HepG2 (cell line): ENCODE results near the gene RNF123. TPM values are rescaled to one million over a fixed set of nuclear protein-coding genes. Genes with fewer than 3 reads are reported as not detected.

Source experiments
- GATA4 ChIP-seq: sonication (generic); IDR thresholded peaks from 2 replicates; pipeline ENCODE4 v1.6.1; 2016; ENCODE audit warnings: antibody characterized with exemption, low read depth, borderline replicate concordance
- MIER2 ChIP-seq: IDR thresholded peaks from 2 replicates; pipeline ENCODE4 v1.6.1; 2016; ENCODE audit warnings: missing biosample characterization, missing genetic modification reagents
- NR2F2 ChIP-seq: IDR thresholded peaks from 2 replicates; pipeline ENCODE4 v1.6.1; 2012; ENCODE audit warnings: low read depth, inconsistent platforms, borderline replicate concordance
- POLR2A ChIP-seq, 2 experiments: IDR thresholded peaks; 2 replicates each; pipeline ENCODE4 v1.6.1; 2011; ENCODE audit warnings: low read depth in 2 of 2, low read length in 2 of 2, mild to moderate bottlenecking in 1 of 2, moderate library complexity in 1 of 2; ENCODE audit not compliant: insufficient read depth in 1 of 2
- SAP130 ChIP-seq: IDR thresholded peaks from 2 replicates; pipeline ENCODE4 v1.6.1; 2016; ENCODE audit warnings: low read depth
- ZNF441 ChIP-seq: sonication (generic); formaldehyde crosslinking; IDR thresholded peaks from 2 replicates; pipeline ENCODE4 v1.7.0; 2021; ENCODE audit warnings: missing genetic modification reagents, borderline replicate concordance
- ZNF570 ChIP-seq: sonication (generic); formaldehyde crosslinking; IDR thresholded peaks from 2 replicates; pipeline ENCODE4 v1.4.0; 2020; ENCODE audit warnings: mild to moderate bottlenecking, missing genetic modification reagents, borderline replicate concordance
- ZNF878 ChIP-seq: sonication (generic); formaldehyde crosslinking; IDR thresholded peaks from 2 replicates; pipeline ENCODE4 v1.8.1; 2023; ENCODE audit warnings: mild to moderate bottlenecking, missing genetic modification reagents, moderate library complexity
- polyA plus RNA-seq, 8 experiments: library from polyadenylated mRNA; depleted of rRNA in 3 of 8; stranded (reverse) in 7 of 8; unstranded in 1 of 8; fragments of >200 nt; fragmentation: Illumina TruSeq in 4 of 8; extraction: Trizol in 4 of 8; gene quantifications; 2 replicates each; pipeline versions ENCODE4 v1.2.1 to v1.2.3, GENCODE V29; 2011 to 2016; ENCODE audit warnings: low read depth in 4 of 8, missing spikeins in 1 of 8, mixed read lengths in 1 of 8; ENCODE audit not compliant: insufficient read depth in 1 of 8
- total RNA-seq, 5 experiments: library from RNA; depleted of rRNA; stranded (reverse); fragments of >200 nt; fragmentation: Illumina TruSeq; extraction: Trizol; gene quantifications; 2 replicates each; pipeline ENCODE4 v1.2.3, GENCODE V29; 2016; ENCODE audit warnings: low read depth in 1 of 5
- TF ChIP-seq, protein P1 (sequence below): IDR thresholded peaks from 2 replicates; pipeline ENCODE4 v1.6.1; 2016; ENCODE audit warnings: low read depth, missing genetic modification reagents, missing compliant biosample characterization
- TF ChIP-seq, protein P2 (sequence below): sonication (generic); formaldehyde crosslinking; IDR thresholded peaks from 2 replicates; pipeline ENCODE4 v1.9.0; 2021; ENCODE audit warnings: missing genetic modification reagents, borderline replicate concordance
- TF ChIP-seq, protein P3 (sequence below): IDR thresholded peaks from 2 replicates; pipeline ENCODE4 v1.6.1; 2016; ENCODE audit warnings: control low read depth
- TF ChIP-seq, protein P4 (sequence below): sonication (generic); formaldehyde crosslinking; IDR thresholded peaks from 2 replicates; pipeline ENCODE4 v1.5.0; 2020; ENCODE audit warnings: missing genetic modification reagents
- TF ChIP-seq, protein P5 (sequence below): sonication (generic); formaldehyde crosslinking; IDR thresholded peaks from 2 replicates; pipeline ENCODE4 v1.9.0; 2021; ENCODE audit warnings: missing genetic modification reagents, borderline replicate concordance
- TF ChIP-seq, protein P6 (sequence below): sonication (generic); formaldehyde crosslinking; IDR thresholded peaks from 2 replicates; pipeline ENCODE4 v1.5.0; 2020; ENCODE audit warnings: mild to moderate bottlenecking, missing genetic modification reagents, moderate library complexity

Gene RNF123
- total and polyA plus RNA-seq, 2 of the 13 experiments (the other 11 are each of a cell fraction or from before 2014, with no cell fraction given), result 29.9 to 82.2 TPM

DNA sequence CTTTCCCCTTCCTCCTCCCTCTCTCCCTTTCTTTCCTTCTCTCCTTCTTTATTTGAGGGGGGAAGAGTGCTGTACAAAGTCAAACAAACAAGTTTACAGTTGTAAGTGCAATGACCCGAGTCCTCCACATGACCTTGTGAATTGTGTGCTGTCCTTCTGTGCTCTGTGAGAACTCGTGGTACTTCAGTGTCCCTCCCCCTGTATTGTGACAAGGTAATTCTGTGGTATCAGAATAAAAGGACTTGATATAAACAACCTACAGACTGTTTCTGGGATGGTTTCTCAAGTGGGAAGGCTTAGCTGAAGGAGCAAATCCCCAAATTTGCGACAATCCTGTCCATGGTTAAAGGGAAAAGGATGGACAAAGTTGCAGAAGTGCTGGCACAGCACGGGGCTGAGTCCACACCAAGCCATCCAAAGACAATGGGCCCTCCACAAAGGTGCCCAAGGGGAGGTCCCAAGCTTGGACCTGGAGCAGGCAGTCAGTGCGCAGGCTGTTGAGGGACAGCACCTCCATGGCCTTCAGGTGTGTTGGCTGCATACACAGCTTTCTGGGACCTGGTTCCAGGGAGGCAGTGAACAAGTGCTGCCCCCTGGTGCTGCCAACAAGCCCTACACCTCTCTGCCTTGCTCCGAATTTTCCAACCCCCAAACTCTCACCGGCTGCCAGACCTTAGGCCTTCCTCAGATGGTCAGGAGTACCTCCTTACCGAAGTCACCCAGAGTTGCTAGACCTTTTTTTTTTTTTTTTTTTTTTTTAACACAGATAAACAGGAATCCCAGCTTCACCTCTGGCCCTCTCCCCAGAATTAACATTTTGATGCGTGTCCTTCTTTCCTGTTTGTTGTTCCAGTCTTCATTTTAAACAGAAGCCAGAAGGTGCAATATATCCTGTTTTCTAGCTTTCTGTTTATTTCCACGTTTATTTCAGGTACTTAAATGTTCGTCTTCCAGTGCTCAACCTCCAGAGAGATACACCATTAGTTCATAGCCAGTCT, 17.8 kb upstream of the RNF123 start (continued):
- TF ChIP-seq, protein P1, sequence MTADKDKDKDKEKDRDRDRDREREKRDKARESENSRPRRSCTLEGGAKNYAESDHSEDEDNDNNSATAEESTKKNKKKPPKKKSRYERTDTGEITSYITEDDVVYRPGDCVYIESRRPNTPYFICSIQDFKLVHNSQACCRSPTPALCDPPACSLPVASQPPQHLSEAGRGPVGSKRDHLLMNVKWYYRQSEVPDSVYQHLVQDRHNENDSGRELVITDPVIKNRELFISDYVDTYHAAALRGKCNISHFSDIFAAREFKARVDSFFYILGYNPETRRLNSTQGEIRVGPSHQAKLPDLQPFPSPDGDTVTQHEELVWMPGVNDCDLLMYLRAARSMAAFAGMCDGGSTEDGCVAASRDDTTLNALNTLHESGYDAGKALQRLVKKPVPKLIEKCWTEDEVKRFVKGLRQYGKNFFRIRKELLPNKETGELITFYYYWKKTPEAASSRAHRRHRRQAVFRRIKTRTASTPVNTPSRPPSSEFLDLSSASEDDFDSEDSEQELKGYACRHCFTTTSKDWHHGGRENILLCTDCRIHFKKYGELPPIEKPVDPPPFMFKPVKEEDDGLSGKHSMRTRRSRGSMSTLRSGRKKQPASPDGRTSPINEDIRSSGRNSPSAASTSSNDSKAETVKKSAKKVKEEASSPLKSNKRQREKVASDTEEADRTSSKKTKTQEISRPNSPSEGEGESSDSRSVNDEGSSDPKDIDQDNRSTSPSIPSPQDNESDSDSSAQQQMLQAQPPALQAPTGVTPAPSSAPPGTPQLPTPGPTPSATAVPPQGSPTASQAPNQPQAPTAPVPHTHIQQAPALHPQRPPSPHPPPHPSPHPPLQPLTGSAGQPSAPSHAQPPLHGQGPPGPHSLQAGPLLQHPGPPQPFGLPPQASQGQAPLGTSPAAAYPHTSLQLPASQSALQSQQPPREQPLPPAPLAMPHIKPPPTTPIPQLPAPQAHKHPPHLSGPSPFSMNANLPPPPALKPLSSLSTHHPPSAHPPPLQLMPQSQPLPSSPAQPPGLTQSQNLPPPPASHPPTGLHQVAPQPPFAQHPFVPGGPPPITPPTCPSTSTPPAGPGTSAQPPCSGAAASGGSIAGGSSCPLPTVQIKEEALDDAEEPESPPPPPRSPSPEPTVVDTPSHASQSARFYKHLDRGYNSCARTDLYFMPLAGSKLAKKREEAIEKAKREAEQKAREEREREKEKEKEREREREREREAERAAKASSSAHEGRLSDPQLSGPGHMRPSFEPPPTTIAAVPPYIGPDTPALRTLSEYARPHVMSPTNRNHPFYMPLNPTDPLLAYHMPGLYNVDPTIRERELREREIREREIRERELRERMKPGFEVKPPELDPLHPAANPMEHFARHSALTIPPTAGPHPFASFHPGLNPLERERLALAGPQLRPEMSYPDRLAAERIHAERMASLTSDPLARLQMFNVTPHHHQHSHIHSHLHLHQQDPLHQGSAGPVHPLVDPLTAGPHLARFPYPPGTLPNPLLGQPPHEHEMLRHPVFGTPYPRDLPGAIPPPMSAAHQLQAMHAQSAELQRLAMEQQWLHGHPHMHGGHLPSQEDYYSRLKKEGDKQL (CRISPR knock-in tag), result no peak
- TF ChIP-seq, protein P2, sequence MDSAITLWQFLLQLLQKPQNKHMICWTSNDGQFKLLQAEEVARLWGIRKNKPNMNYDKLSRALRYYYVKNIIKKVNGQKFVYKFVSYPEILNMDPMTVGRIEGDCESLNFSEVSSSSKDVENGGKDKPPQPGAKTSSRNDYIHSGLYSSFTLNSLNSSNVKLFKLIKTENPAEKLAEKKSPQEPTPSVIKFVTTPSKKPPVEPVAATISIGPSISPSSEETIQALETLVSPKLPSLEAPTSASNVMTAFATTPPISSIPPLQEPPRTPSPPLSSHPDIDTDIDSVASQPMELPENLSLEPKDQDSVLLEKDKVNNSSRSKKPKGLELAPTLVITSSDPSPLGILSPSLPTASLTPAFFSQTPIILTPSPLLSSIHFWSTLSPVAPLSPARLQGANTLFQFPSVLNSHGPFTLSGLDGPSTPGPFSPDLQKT (CRISPR knock-in tag), result no peak
- TF ChIP-seq, protein P3, sequence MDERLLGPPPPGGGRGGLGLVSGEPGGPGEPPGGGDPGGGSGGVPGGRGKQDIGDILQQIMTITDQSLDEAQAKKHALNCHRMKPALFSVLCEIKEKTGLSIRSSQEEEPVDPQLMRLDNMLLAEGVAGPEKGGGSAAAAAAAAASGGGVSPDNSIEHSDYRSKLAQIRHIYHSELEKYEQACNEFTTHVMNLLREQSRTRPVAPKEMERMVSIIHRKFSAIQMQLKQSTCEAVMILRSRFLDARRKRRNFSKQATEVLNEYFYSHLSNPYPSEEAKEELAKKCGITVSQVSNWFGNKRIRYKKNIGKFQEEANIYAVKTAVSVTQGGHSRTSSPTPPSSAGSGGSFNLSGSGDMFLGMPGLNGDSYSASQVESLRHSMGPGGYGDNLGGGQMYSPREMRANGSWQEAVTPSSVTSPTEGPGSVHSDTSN (CRISPR knock-in tag), result no peak; the same call in 1 of the 2 replicates
- TF ChIP-seq POLR2A (IDR thresholded peaks at IDR 0.05; ENCODE audit: insufficient read depth in 1 of 2, low read depth in 2 of 2, low read length in 2 of 2), result no peak
- TF ChIP-seq NR2F2, result no peak
- TF ChIP-seq, protein P4, sequence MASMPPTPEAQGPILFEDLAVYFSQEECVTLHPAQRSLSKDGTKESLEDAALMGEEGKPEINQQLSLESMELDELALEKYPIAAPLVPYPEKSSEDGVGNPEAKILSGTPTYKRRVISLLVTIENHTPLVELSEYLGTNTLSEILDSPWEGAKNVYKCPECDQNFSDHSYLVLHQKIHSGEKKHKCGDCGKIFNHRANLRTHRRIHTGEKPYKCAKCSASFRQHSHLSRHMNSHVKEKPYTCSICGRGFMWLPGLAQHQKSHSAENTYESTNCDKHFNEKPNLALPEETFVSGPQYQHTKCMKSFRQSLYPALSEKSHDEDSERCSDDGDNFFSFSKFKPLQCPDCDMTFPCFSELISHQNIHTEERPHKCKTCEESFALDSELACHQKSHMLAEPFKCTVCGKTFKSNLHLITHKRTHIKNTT (CRISPR knock-in tag), result no peak
- 0 out of 2 replicates have a peak, but pooled peaks have one; percentile 25 for TF ChIP-seq MIER2 (CRISPR knock-in tag)
- no peak for TF ChIP-seq ZNF441 (CRISPR knock-in tag)
- TF ChIP-seq GATA4, result no peak
- TF ChIP-seq, protein P5, sequence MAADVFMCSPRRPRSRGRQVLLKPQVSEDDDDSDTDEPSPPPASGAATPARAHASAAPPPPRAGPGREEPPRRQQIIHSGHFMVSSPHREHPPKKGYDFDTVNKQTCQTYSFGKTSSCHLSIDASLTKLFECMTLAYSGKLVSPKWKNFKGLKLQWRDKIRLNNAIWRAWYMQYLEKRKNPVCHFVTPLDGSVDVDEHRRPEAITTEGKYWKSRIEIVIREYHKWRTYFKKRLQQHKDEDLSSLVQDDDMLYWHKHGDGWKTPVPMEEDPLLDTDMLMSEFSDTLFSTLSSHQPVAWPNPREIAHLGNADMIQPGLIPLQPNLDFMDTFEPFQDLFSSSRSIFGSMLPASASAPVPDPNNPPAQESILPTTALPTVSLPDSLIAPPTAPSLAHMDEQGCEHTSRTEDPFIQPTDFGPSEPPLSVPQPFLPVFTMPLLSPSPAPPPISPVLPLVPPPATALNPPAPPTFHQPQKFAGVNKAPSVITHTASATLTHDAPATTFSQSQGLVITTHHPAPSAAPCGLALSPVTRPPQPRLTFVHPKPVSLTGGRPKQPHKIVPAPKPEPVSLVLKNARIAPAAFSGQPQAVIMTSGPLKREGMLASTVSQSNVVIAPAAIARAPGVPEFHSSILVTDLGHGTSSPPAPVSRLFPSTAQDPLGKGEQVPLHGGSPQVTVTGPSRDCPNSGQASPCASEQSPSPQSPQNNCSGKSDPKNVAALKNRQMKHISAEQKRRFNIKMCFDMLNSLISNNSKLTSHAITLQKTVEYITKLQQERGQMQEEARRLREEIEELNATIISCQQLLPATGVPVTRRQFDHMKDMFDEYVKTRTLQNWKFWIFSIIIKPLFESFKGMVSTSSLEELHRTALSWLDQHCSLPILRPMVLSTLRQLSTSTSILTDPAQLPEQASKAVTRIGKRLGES, result no peak
- peak; percentile 59; the same call in 1 of the 2 replicates for TF ChIP-seq SAP130
- TF ChIP-seq, protein P6, sequence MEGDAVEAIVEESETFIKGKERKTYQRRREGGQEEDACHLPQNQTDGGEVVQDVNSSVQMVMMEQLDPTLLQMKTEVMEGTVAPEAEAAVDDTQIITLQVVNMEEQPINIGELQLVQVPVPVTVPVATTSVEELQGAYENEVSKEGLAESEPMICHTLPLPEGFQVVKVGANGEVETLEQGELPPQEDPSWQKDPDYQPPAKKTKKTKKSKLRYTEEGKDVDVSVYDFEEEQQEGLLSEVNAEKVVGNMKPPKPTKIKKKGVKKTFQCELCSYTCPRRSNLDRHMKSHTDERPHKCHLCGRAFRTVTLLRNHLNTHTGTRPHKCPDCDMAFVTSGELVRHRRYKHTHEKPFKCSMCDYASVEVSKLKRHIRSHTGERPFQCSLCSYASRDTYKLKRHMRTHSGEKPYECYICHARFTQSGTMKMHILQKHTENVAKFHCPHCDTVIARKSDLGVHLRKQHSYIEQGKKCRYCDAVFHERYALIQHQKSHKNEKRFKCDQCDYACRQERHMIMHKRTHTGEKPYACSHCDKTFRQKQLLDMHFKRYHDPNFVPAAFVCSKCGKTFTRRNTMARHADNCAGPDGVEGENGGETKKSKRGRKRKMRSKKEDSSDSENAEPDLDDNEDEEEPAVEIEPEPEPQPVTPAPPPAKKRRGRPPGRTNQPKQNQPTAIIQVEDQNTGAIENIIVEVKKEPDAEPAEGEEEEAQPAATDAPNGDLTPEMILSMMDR (CRISPR knock-in tag), result peak; percentile 95
- TF ChIP-seq ZNF570 (CRISPR knock-in tag), result no peak
- no peak; the same call in 1 of the 2 replicates for TF ChIP-seq ZNF878 (CRISPR knock-in tag)
